Measurements from ENCODE around the gene CMKLR1.

Gene CMKLR1

DNA sequence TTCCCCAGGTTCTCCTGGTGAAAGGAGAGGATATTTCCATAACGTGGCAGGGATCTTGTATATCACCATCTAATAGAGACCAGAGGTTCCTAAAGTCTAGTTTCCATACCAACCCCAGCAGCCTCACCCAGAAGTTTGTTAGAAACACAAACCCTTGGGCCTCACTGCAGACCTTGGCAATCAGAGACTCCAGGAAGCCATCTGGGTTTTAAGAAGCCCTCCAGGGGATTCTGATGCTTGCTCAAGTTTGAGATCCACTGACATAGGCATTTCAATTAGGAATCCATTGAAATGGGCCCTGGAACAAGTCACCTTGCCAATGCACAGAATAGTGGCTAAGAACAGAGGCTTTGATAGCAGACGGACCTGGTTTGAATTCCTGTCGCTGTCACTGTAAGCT is 2.2 kb upstream of the CMKLR1 start:
- in situ Hi-C loops (cut with HindIII; ENCODE audit: low sequenced_read_pairs) = no loop called here
- H3K4me3 ChIP-seq (ENCODE audit: low read depth, low read length) = no peak overlapping the region
- TF ChIP-seq, protein P1, sequence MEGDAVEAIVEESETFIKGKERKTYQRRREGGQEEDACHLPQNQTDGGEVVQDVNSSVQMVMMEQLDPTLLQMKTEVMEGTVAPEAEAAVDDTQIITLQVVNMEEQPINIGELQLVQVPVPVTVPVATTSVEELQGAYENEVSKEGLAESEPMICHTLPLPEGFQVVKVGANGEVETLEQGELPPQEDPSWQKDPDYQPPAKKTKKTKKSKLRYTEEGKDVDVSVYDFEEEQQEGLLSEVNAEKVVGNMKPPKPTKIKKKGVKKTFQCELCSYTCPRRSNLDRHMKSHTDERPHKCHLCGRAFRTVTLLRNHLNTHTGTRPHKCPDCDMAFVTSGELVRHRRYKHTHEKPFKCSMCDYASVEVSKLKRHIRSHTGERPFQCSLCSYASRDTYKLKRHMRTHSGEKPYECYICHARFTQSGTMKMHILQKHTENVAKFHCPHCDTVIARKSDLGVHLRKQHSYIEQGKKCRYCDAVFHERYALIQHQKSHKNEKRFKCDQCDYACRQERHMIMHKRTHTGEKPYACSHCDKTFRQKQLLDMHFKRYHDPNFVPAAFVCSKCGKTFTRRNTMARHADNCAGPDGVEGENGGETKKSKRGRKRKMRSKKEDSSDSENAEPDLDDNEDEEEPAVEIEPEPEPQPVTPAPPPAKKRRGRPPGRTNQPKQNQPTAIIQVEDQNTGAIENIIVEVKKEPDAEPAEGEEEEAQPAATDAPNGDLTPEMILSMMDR (IDR thresholded peaks at IDR 0.05; ENCODE audit: low read depth, low read length) = no peak
- DNase-seq (ENCODE audit: low read depth, low spot score) = no peak

DNA sequence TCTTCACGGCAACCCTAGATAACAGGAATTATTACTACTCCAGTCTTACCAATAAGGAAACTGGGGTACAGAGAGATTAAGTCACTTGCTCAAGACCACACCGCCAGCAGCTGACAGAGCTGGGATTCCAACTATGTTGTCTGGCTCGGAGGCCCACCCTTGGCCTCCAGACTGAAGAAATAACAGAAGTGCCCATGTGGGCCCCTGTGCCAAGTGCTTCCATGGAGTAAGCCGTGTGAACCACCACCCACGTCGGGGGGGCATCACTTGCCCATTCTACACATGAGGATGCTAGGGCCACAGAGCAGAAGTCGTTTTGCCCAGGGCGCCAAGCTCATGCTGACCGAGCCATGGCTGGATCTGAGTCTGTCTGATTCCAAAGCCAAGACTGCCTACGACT is 926 bp upstream of the CMKLR1 start:
- in situ Hi-C loops (cut with HindIII; ENCODE audit: low sequenced_read_pairs) = no loop called here
- H3K4me3 ChIP-seq (ENCODE audit: low read depth, low read length) = no peak overlapping the region
- TF ChIP-seq, protein P1 (IDR thresholded peaks at IDR 0.05; ENCODE audit: low read depth, low read length) = no peak
- DNase-seq (ENCODE audit: low read depth, low spot score) = no peak

DNA sequence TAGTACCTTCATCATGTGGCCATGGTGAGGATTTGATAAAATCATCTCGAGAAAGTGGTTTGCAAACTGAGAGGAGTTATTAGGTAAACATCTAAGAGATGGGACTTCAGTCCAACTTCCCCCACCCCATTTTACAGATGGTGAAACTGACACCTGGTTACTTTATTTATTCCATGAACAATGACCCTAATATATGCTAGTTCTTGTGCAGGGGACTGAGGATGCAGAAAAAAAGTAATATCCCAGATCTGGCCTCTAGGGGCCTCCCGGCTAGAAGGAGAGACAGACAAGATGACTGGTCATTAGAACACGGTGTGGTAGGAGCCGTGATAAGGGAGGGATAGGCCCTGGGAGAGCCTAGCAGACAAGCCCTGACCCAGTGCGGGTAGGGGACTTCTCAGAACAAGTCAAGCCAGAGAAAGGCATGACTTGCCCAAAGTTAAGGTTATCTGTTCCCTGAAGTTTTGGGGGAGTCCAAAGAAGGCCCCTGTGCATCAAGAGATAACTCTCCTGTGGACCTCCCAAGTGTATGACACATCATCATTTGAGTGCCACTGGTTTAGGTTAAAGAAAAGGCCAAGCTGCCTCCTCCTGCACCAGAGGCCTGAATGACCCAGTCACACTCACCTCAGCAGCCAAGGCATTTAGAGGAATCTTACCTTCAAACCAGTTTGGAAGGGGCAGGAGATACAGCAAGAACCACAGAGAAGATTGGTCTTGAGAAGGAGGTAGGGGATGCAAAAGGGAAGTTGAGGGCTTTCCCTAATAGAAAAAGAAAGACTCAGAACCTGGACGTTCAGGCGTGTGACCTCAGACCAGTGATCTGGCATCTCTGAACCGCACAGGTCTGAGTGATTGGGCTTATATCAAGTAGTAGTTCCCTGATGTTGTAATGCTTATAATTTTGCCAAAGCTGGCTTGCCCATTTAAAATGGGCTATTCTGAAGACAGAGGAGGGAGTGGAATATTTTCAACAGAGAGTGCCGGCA is 1.6 kb downstream of the CMKLR1 start:
- peak; percentile 12 for DNase-seq (ENCODE audit: low read depth, low spot score)
- H3K4me3 ChIP-seq (ENCODE audit: low read depth, low read length) = no peak overlapping the region
- TF ChIP-seq, protein P1 (IDR thresholded peaks at IDR 0.05; ENCODE audit: low read depth, low read length) = peak; percentile 57
- in situ Hi-C loops (cut with HindIII; ENCODE audit: low sequenced_read_pairs) = no loop called here

DNA sequence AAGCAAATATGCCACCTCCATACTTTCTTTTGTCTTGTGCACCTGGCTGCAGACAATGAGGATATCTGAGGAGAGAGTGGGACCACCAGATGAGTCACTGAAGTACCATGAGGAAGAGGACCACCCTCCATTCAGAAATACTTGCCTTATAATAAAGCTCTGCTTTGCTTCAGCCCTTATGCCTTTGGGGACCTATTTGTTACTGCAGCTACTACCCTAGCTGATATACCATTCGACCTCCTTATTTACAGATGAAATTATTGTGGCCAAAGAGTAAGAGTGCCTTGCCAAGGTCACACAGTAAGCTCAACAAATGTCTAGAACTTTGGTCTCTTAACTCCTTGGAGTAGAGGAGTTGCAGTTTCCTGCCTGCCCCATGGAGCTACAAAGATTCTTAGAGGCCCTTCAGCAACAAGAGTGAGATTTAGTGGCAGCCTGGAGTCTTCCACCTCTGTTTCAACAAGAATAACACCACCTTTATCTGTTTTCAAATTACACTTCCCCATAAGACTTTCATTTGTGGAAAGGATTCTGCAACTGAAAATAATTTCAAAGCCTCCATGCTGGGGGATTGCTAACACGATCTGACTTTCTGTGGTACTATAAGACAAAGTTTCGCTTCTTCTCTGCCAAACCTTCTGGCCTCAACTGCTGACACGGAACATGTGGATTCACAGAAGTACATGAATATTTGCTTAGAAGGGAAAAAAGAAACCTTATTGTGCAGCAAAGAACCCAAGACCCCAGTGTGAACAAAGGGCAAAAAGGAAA is 3.6 kb downstream of the CMKLR1 start:
- no peak overlapping the region for H3K4me3 ChIP-seq (ENCODE audit: low read depth, low read length)
- in situ Hi-C loops (cut with HindIII; ENCODE audit: low sequenced_read_pairs) = no loop called here
- DNase-seq (ENCODE audit: low read depth, low spot score) = no peak
- TF ChIP-seq, protein P1 (IDR thresholded peaks at IDR 0.05; ENCODE audit: low read depth, low read length) = no peak

DNA sequence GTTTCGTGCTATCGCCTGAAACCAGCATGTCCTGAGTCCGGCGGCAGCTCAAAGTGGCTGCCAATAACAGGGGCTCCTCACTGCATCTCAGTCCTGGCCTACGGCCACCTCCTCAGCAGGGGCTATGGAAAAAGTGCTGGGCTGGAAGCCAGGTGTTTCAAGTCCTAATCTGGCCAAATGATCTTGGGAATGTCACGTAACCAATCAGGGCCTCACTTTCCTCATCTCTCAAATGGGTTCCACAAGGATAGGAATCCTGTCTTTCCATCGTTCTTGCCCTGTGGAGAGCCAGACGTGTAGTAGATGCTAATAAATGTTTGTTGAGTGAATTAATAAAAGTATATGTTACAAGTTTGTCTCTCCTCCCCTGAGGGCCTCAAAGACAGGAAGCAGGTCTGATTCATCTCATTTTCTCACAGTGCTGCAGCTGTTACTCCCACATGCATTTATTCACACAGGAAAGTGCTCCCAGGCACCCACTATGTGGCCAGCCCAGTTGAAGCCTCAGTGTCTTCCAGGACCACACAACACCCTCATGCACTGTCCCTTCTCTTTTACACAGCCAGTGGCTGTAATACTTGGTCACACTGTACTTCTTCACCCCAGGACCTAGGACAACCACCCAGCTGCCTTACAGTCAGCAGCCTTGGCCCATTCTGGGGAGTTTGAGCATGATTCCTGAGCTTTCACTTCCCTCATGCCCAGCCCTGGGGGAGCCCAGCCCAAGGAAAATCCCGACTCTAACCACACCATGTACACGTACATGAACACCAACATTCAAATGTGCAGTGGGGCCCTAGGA is 5.0 kb downstream of the CMKLR1 start:
- H3K4me3 ChIP-seq (ENCODE audit: low read depth, low read length) = no peak overlapping the region
- peak; percentile 47 for DNase-seq (ENCODE audit: low read depth, low spot score)
- in situ Hi-C loops (cut with HindIII; ENCODE audit: low sequenced_read_pairs) = no loop called here
- TF ChIP-seq, protein P1 (IDR thresholded peaks at IDR 0.05; ENCODE audit: low read depth, low read length) = no peak

DNA sequence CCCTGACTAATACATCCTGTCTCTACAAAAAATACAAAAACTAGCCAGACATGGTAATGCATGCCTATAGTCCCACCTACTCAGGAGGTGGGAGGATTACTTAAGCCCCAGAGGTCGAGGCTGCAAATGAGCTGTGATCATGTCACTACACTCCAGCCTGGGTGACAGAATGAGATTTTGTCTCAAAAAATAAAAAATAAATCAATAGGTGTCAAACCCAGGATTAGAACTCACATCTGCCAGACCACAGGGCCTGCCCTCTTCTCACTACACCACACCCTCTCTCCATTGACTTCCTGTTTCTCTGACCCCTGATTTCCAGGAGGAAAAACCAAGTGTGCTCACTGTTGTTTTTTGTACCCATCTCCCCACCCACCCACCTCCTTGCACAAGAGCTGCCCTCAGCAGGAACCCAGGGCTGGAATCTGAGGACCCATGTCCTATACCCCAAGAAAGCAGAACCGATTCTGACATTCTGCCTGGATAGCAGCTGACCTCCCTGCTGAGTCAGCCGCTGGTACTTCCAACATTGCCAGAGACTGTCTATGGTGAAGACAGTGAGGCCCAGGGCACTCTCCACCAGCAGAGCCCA is 6.2 kb downstream of the CMKLR1 start:
- peak; percentile 14 for DNase-seq (ENCODE audit: low read depth, low spot score)
- no peak overlapping the region for H3K4me3 ChIP-seq (ENCODE audit: low read depth, low read length)
- in situ Hi-C loops (cut with HindIII; ENCODE audit: low sequenced_read_pairs) = no loop called here
- TF ChIP-seq, protein P1 (IDR thresholded peaks at IDR 0.05; ENCODE audit: low read depth, low read length) = no peak

All from astrocyte of the spinal cord (primary cell).